H1 (cell line): Measurements from ENCODE around the gene PRPS1. TPM values are rescaled to one million over a fixed set of nuclear protein-coding genes. Genes with fewer than 3 reads are reported as not detected.

ENCODE experiments used
- CTCF ChIA-PET: fragments of 300-600 bp; sonication (Branson Sonifier 250); formaldehyde crosslinking; loops from one replicate; lab custom pipeline; 2021; ENCODE audit not compliant: partially characterized antibody; lab: Charles Lee
- POLR2A ChIA-PET: fragments of 300-600 bp; sonication (Branson Sonifier 250); formaldehyde crosslinking; loops from one replicate; lab custom pipeline; 2021; ENCODE audit warnings: inconsistent platforms; ENCODE audit not compliant: partially characterized antibody; lab: Charles Lee
- DNase-seq, 2 experiments: peaks; one replicate each; pipeline versions ENCODE4 v3.0.0 to v3.0.0-alpha.2; 2010 to 2022; ENCODE audit warnings: low spot score in 2 of 2, low read depth in 1 of 2, mixed read lengths in 1 of 2
- FAIRE-seq: peaks from 2 replicates; lab custom pipeline; 2011; peaks lifted over from hg19 to GRCh38; lab: Jason Lieb, UNC
- H2AFZ ChIP-seq: 2 replicates; pipeline ENCODE4 v1.8.1; 2012; ENCODE audit warnings: low read length, inconsistent platforms
- H2AK5ac ChIP-seq: 2 replicates; pipeline ENCODE4 v1.6.1; 2013; ENCODE audit warnings: low read depth, low read length
- H2BK120ac ChIP-seq: replicated peaks from 2 replicates; pipeline ENCODE3; 2013; ENCODE audit warnings: low read depth, low read length, inconsistent platforms
- H2BK12ac ChIP-seq: 2 replicates; pipeline ENCODE4 v1.6.1; 2013; ENCODE audit warnings: low read depth, low read length
- H2BK15ac ChIP-seq: 2 replicates; pipeline ENCODE4 v1.6.1; 2013; ENCODE audit warnings: low read length
- H2BK20ac ChIP-seq: 2 replicates; pipeline ENCODE4 v1.6.1; 2013; ENCODE audit warnings: low read length
- H2BK5ac ChIP-seq: 2 replicates; pipeline ENCODE4 v1.6.1; 2013; ENCODE audit warnings: low read depth, low read length
- H3K14ac ChIP-seq: 2 replicates; pipeline ENCODE4 v1.6.1; 2013; ENCODE audit warnings: inconsistent platforms; ENCODE audit not compliant: insufficient read length
- H3K18ac ChIP-seq: 2 replicates; pipeline ENCODE4 v1.6.1; 2013; ENCODE audit warnings: low read length; ENCODE audit errors: extremely low read depth
- H3K23ac ChIP-seq: 2 replicates; pipeline ENCODE4 v1.6.1; 2013; ENCODE audit warnings: inconsistent platforms; ENCODE audit not compliant: insufficient read length
- H3K23me2 ChIP-seq: 2 replicates; pipeline ENCODE4 v1.6.1; 2013; ENCODE audit warnings: low read depth, low read length
- H3K27ac ChIP-seq: 2 replicates; pipeline ENCODE4 v1.6.1; 2011; ENCODE audit warnings: low read depth, low read length, inconsistent platforms
- H3K27me3 ChIP-seq, 4 experiments: replicated peaks in 1 of 4; 1 replicate in 1 of 4; 2 replicates in 3 of 4; pipeline versions ENCODE4 v1.6.1 to v1.8.1; 2011 to 2013; ENCODE audit warnings: low read length in 3 of 4, mild to moderate bottlenecking in 3 of 4, inconsistent platforms in 2 of 4, mixed read lengths in 2 of 4, moderate library complexity in 1 of 4; ENCODE audit not compliant: control insufficient read depth in 3 of 4, insufficient read depth in 3 of 4; ENCODE audit errors: extremely low read depth in 1 of 4
- H3K36me3 ChIP-seq, 4 experiments: 2 replicates each; pipeline versions ENCODE4 v1.6.1 to v1.8.1; 2011 to 2013; ENCODE audit warnings: mild to moderate bottlenecking in 4 of 4, low read length in 3 of 4, moderate library complexity in 2 of 4, control low read depth in 1 of 4, inconsistent platforms in 1 of 4; ENCODE audit not compliant: insufficient read depth in 4 of 4, control insufficient read depth in 2 of 4
- H3K4ac ChIP-seq: replicated peaks from 2 replicates; pipeline ENCODE3; 2013; ENCODE audit warnings: low read length, low read depth, mixed read lengths, inconsistent platforms; ENCODE audit not compliant: insufficient read length
- H3K4me1 ChIP-seq, 4 experiments: replicated peaks in 1 of 4; 1 replicate in 1 of 4; 2 replicates in 3 of 4; pipeline versions ENCODE4 v1.6.1 to v1.8.1; 2011 to 2013; ENCODE audit warnings: low read length in 3 of 4, inconsistent platforms in 2 of 4, mixed read lengths in 1 of 4; ENCODE audit not compliant: insufficient read depth in 4 of 4, control insufficient read depth in 3 of 4
- H3K4me2 ChIP-seq, 2 experiments: 2 replicates each; pipeline versions ENCODE4 v1.6.1 to v1.8.1; 2011 to 2013; ENCODE audit warnings: low read depth in 2 of 2, low read length in 2 of 2, control low read depth in 1 of 2, inconsistent platforms in 1 of 2, mild to moderate bottlenecking in 1 of 2; ENCODE audit not compliant: insufficient read depth in 1 of 2
- H3K4me3 ChIP-seq, 4 experiments: fragments of 200-600, 300-600 bp in 1 of 4; sonication (generic), shearing (Covaris generic), sonication (Bioruptor Twin) in 1 of 4; 2 replicates each; pipeline versions ENCODE4 v1.5.1 to v1.8.1; 2011 to 2016; ENCODE audit warnings: low read length in 4 of 4, low read depth in 3 of 4, control low read depth in 2 of 4, inconsistent platforms in 2 of 4, mild to moderate bottlenecking in 2 of 4, mixed read lengths in 1 of 4, moderate library complexity in 1 of 4; ENCODE audit not compliant: insufficient read depth in 2 of 4; ENCODE audit errors: extremely low read depth in 1 of 4
- H3K56ac ChIP-seq: replicated peaks from 2 replicates; pipeline ENCODE3; 2013; ENCODE audit warnings: low read depth, mild to moderate bottlenecking, mixed read lengths, low read length, inconsistent platforms; ENCODE audit not compliant: insufficient read length
- H3K79me1 ChIP-seq: 2 replicates; pipeline ENCODE4 v1.6.1; 2013; ENCODE audit warnings: low read depth, low read length, control low read depth
- H3K79me2 ChIP-seq, 2 experiments: 2 replicates each; pipeline versions ENCODE4 v1.6.1 to v1.8.1; 2012 to 2013; ENCODE audit warnings: low read length in 2 of 2, mild to moderate bottlenecking in 2 of 2, inconsistent platforms in 1 of 2; ENCODE audit not compliant: insufficient read depth in 2 of 2, control insufficient read depth in 1 of 2
- H3K9ac ChIP-seq, 4 experiments: replicated peaks in 1 of 4; 1 replicate in 1 of 4; 2 replicates in 3 of 4; pipeline versions ENCODE4 v1.6.1 to v1.8.1; 2011 to 2013; ENCODE audit warnings: low read depth in 3 of 4, low read length in 3 of 4, control low read depth in 2 of 4, mild to moderate bottlenecking in 2 of 4, moderate library complexity in 2 of 4, inconsistent platforms in 1 of 4; ENCODE audit errors: extremely low read depth in 1 of 4
- H3K9me3 ChIP-seq, 2 experiments: 2 replicates each; pipeline versions ENCODE4 v1.6.1 to v1.8.1; 2012 to 2013; ENCODE audit warnings: mild to moderate bottlenecking in 2 of 2, moderate library complexity in 2 of 2, control low read depth in 1 of 2, inconsistent platforms in 1 of 2, low read depth in 1 of 2, low read length in 1 of 2, mixed read lengths in 1 of 2; ENCODE audit not compliant: insufficient read depth in 2 of 2
- H4K20me1 ChIP-seq, 2 experiments: replicated peaks in 1 of 2; 2 replicates each; pipeline versions ENCODE3 to v1.8.1; 2011 to 2013; ENCODE audit warnings: inconsistent platforms in 2 of 2, low read length in 2 of 2, mild to moderate bottlenecking in 1 of 2; ENCODE audit not compliant: insufficient read depth in 2 of 2, control insufficient read depth in 1 of 2
- H4K5ac ChIP-seq: 2 replicates; pipeline ENCODE4 v1.6.1; 2013; ENCODE audit warnings: low read length, low read depth, mixed read lengths, inconsistent platforms; ENCODE audit not compliant: insufficient read length
- H4K8ac ChIP-seq: 2 replicates; pipeline ENCODE4 v1.8.0; 2013; ENCODE audit warnings: mild to moderate bottlenecking, moderate library complexity, low read length, inconsistent platforms; ENCODE audit not compliant: insufficient read depth; ENCODE audit errors: extremely low read depth
- H4K91ac ChIP-seq: replicated peaks from 2 replicates; pipeline ENCODE3; 2013; ENCODE audit warnings: low read length, mixed read lengths, inconsistent platforms; ENCODE audit not compliant: insufficient read length
- CHD2 ChIP-seq: IDR thresholded peaks from 2 replicates; pipeline ENCODE4 v1.6.1; 2012; ENCODE audit warnings: low read length, improper control_type of control experiment
- CTBP2 ChIP-seq: IDR thresholded peaks from 2 replicates; pipeline ENCODE4 v1.7.0; 2011; ENCODE audit warnings: borderline replicate concordance, mild to moderate bottlenecking, moderate library complexity, mixed read lengths, low read length; ENCODE audit not compliant: insufficient read depth, insufficient read length
- GTF2F1 ChIP-seq: IDR thresholded peaks from 2 replicates; pipeline ENCODE4 v1.6.1; 2012; ENCODE audit warnings: low read depth, low read length, improper control_type of control experiment, borderline replicate concordance
- HDAC6 ChIP-seq: IDR thresholded peaks from one replicate; pipeline ENCODE4 v1.7.1; 2012; ENCODE audit warnings: low read depth, mild to moderate bottlenecking, inconsistent platforms, low read length, moderate library complexity
- JUND ChIP-seq: IDR thresholded peaks from 2 replicates; pipeline ENCODE4 v1.6.1; 2011; ENCODE audit warnings: mild to moderate bottlenecking, improper control_type of control experiment, low read length
- KDM4A ChIP-seq: IDR thresholded peaks from one replicate; pipeline ENCODE4 v1.7.1; 2012; ENCODE audit warnings: low read depth, mild to moderate bottlenecking, moderate library complexity, low read length, inconsistent platforms; ENCODE audit not compliant: severe bottlenecking
- NANOG ChIP-seq: IDR thresholded peaks from 2 replicates; pipeline ENCODE4 v1.6.1; 2011; ENCODE audit warnings: low read length, low read depth, mild to moderate bottlenecking, inconsistent platforms; ENCODE audit not compliant: insufficient read depth, poor library complexity, severe bottlenecking
- POLR2A ChIP-seq, 2 experiments: IDR thresholded peaks; 1 replicate in 1 of 2; 2 replicates in 1 of 2; pipeline ENCODE4 v1.6.1; 2011; ENCODE audit warnings: low read depth in 2 of 2, low read length in 2 of 2, mild to moderate bottlenecking in 2 of 2; ENCODE audit errors: control extremely low read depth in 1 of 2
- RBBP5 ChIP-seq: IDR thresholded peaks from 2 replicates; pipeline ENCODE4 v1.7.1; 2012; ENCODE audit warnings: low read depth, mild to moderate bottlenecking, inconsistent platforms, low read length, moderate library complexity, borderline replicate concordance
- TBP ChIP-seq: IDR thresholded peaks from 2 replicates; pipeline ENCODE4 v1.6.1; 2011; ENCODE audit warnings: low read depth, low read length, improper control_type of control experiment
- WGBS, 2 experiments: shearing (Covaris generic) in 1 of 2; methylation state at CpG; one replicate each; pipeline versions ENCODE4 v1.1.6 to v1.1.7; 2013 to 2015; ENCODE audit warnings: low lambda C conversion rate in 2 of 2, mixed read lengths in 2 of 2, inconsistent platforms in 1 of 2, low coverage in 1 of 2, missing lambda C conversion rate in 1 of 2; ENCODE audit not compliant: insufficient replicate concordance in 2 of 2, insufficient coverage in 1 of 2, insufficient read length in 1 of 2; ENCODE audit errors: extremely low coverage in 1 of 2, missing lambda C conversion rate in 1 of 2; 5-methylcytosine and 5-hydroxymethylcytosine counted together
- polyA plus RNA-seq, 7 experiments: library from polyadenylated mRNA; depleted of rRNA in 3 of 7; stranded (reverse) in 5 of 7; unstranded in 2 of 7; fragments of >200 nt in 5 of 7; fragments of 200-250 nt in 2 of 7; gene quantifications; 1 replicate in 5 of 7; 2 replicates in 1 of 7; 4 replicates in 1 of 7; pipeline versions ENCODE4 v1.2.1 to v1.2.3, GENCODE V29; 2011 to 2013; ENCODE audit warnings: missing spikeins in 2 of 7, mixed read lengths in 2 of 7
- total RNA-seq: library from RNA; stranded (reverse); fragmentation: NEBNext Ultra II Directional; extraction: Animal tissue kit (Norgen Biotek cat#: 25700); gene quantifications from 2 replicates; pipeline ENCODE4 v1.2.1, GENCODE V29; 2021
- TF ChIP-seq, protein P1 (sequence below): IDR thresholded peaks from 2 replicates; pipeline ENCODE4 v1.6.1; 2011; ENCODE audit warnings: low read depth, mild to moderate bottlenecking, low read length; ENCODE audit not compliant: insufficient read depth
- TF ChIP-seq, protein P2 (sequence below): IDR thresholded peaks from 2 replicates; pipeline ENCODE4 v1.6.1; 2012; ENCODE audit warnings: inconsistent platforms
- TF ChIP-seq, protein P3 (sequence below): IDR thresholded peaks from 2 replicates; pipeline ENCODE4 v1.6.1; 2012; ENCODE audit warnings: inconsistent platforms

The PRPS1 gene
- total and polyA plus RNA-seq, 2 of the 8 experiments (the other 6 are each of a cell fraction or from before 2014, with no cell fraction given): 90.1 to 110 TPM

DNA sequence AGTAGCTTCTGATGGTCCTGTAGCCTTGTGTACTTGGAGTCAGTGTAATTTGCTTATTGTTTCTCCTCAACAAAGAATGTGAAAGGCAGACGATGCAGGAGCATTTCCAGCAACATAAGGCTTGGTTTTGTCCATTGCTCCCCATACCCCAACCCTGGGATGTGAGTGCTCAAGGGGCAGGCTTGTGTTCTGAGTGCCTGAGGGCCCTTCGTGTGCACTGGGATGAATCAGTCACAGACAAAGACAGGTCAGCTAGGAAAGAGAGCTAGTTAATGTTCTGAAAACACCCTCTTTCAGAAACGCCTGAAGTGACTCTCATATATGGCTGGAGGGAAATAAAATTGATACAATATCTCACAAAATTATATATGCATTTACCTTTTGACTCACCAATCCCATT is 59.1 kb downstream of the PRPS1 start:
- ChIA-PET CTCF (interaction anchor here (1.1 to 1.8 kb wide), 4 partner anchors 10 to 29 kb away, joined by 5 to 9 read pairs (median 8); no protein-coding TSS in a partner anchor), POLR2A (no interaction called here)
- Histone ChIP-seq H3K36me3 (no peaks in the 10 kb centered on the region), H2BK12ac (no peak overlapping the region), H4K8ac (no peak overlapping the region), H4K5ac (no peak overlapping the region), H3K4me3 (no peak overlapping the region), H3K4me1 (no peaks in the 10 kb centered on the region), H2BK120ac (no peak overlapping the region), H3K56ac (no peak overlapping the region), H3K4ac (no peak overlapping the region), H2BK20ac (no peak overlapping the region), H3K14ac (no peak overlapping the region), H2AFZ (no peak overlapping the region), H3K23ac (no peak overlapping the region), H2AK5ac (no peak overlapping the region), H3K4me2 (no peak overlapping the region), H3K27me3 (no peaks in the 10 kb centered on the region), H4K20me1 (no peaks in the 10 kb centered on the region), H3K9ac (no peak overlapping the region), H3K18ac (no peak overlapping the region), H3K27ac (no peak overlapping the region), H3K79me2 (no peaks in the 10 kb centered on the region), H2BK5ac (no peak overlapping the region), H3K23me2 (no peaks in the 10 kb centered on the region), H2BK15ac (no peak overlapping the region), H3K79me1 (no peaks in the 10 kb centered on the region), H4K91ac (no peak overlapping the region), H3K9me3 (no peaks in the 10 kb centered on the region)
- 83% methylated on average over 3 of the region's 3 CpGs; no CpG with 5 or more reads in 1 of the 2 experiments for WGBS, 2 experiments
- DNase-seq (no peak), FAIRE-seq (no peak)
- TF ChIP-seq HDAC6: no peak
- TF ChIP-seq, protein P1, sequence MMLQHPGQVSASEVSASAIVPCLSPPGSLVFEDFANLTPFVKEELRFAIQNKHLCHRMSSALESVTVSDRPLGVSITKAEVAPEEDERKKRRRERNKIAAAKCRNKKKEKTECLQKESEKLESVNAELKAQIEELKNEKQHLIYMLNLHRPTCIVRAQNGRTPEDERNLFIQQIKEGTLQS: no peak
- no peak for TF ChIP-seq JUND
- TF ChIP-seq TBP: no peak
- no peak for TF ChIP-seq KDM4A
- TF ChIP-seq, protein P2, sequence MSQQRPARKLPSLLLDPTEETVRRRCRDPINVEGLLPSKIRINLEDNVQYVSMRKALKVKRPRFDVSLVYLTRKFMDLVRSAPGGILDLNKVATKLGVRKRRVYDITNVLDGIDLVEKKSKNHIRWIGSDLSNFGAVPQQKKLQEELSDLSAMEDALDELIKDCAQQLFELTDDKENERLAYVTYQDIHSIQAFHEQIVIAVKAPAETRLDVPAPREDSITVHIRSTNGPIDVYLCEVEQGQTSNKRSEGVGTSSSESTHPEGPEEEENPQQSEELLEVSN: no peak
- no peak for TF ChIP-seq NANOG
- no peak for TF ChIP-seq GTF2F1
- no peak for TF ChIP-seq CTBP2
- TF ChIP-seq RBBP5: no peak
- TF ChIP-seq CHD2: no peak
- TF ChIP-seq, protein P3, sequence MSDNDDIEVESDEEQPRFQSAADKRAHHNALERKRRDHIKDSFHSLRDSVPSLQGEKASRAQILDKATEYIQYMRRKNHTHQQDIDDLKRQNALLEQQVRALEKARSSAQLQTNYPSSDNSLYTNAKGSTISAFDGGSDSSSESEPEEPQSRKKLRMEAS: no peak
- no peak for TF ChIP-seq POLR2A (IDR thresholded peaks at IDR 0.05; ENCODE audit: control extremely low read depth in 1 of 2, low read depth in 2 of 2, low read length in 2 of 2)
